ENCODE measurements around the gene MYO18A.

The MYO18A gene

GRCh38 chr17:29091606-29092289, 88.5 kb downstream of the MYO18A start:
- no peak overlapping the region for H3K4ac ChIP-seq (ENCODE audit: low read depth in 1 of 2, low read length in 2 of 2)
- no peak overlapping the region for H2BK12ac ChIP-seq (ENCODE audit: low read length in 2 of 2)
- H3K9ac ChIP-seq (ENCODE audit: low read length), result no peak overlapping the region
- H2BK15ac ChIP-seq (ENCODE audit: low read depth, poor library complexity, severe bottlenecking), result no peak overlapping the region
- no peak overlapping the region for H3K4me3 ChIP-seq (ENCODE audit: insufficient read depth in 1 of 2, low read depth in 1 of 2, low read length in 2 of 2)
- H4K8ac ChIP-seq (ENCODE audit: low read length), result no peak overlapping the region
- no peak overlapping the region for H2BK120ac ChIP-seq (ENCODE audit: low read depth, low read length)
- no peaks in the 10 kb centered on the region for H3K9me3 ChIP-seq (ENCODE audit: control insufficient read depth, low read length)
- no peak overlapping the region for H3K27ac ChIP-seq (ENCODE audit: low read length, poor library complexity, severe bottlenecking)
- no peak overlapping the region for H2BK5ac ChIP-seq (ENCODE audit: low read depth, low read length, poor library complexity, severe bottlenecking)
- no peak overlapping the region for H3K18ac ChIP-seq (ENCODE audit: low read depth in 1 of 2, low read length in 2 of 2)
- peaks cover 2% of the 10 kb centered on the region for H3K4me1 ChIP-seq (ENCODE audit: control insufficient read depth, insufficient read depth, low read depth, low read length)
- WGBS, result 95% methylated on average over 13 of the region's 13 CpGs
- H2AFZ ChIP-seq (ENCODE audit: low read depth, low read length), result no peak overlapping the region
- peaks cover 89 to 95% of the 10 kb centered on the region in 2 experiments for H3K36me3 ChIP-seq (ENCODE audit: control insufficient read depth in 1 of 2, insufficient read depth in 2 of 2, low read depth in 1 of 2, low read length in 2 of 2)
- no peak overlapping the region for H4K91ac ChIP-seq (ENCODE audit: low read length)
- H3K79me1 ChIP-seq (replicated peaks; ENCODE audit: low read length, poor library complexity, severe bottlenecking), result no peaks in the 10 kb centered on the region
- H3K14ac ChIP-seq (ENCODE audit: low read length in 2 of 2), result no peak overlapping the region
- H3K27me3 ChIP-seq (ENCODE audit: control insufficient read depth in 1 of 2, insufficient read depth in 1 of 2, low read length in 2 of 2), result no peaks in the 10 kb centered on the region
- no peak for DNase-seq
- no peak overlapping the region for H3K4me2 ChIP-seq (ENCODE audit: low read length, poor library complexity, severe bottlenecking)
- no peak overlapping the region for H2AK5ac ChIP-seq (ENCODE audit: low read length, severe bottlenecking)
- no peak overlapping the region for H3K23ac ChIP-seq (ENCODE audit: low read length in 2 of 2)

GRCh38 chr17:29090750-29091605, 89.2 kb downstream of the MYO18A start:
- Histone ChIP-seq H3K27ac (ENCODE audit: low read length, poor library complexity, severe bottlenecking) (no peak overlapping the region), H2AFZ (ENCODE audit: low read depth, low read length) (no peak overlapping the region), H3K23ac (ENCODE audit: low read length in 2 of 2) (no peak overlapping the region), H3K18ac (ENCODE audit: low read depth in 1 of 2, low read length in 2 of 2) (no peak overlapping the region), H2BK120ac (ENCODE audit: low read depth, low read length) (no peak overlapping the region), H3K14ac (ENCODE audit: low read length in 2 of 2) (no peak overlapping the region), H3K79me1 (replicated peaks; ENCODE audit: low read length, poor library complexity, severe bottlenecking) (no peaks in the 10 kb centered on the region), H3K9ac (ENCODE audit: low read length) (no peak overlapping the region), H2BK12ac (ENCODE audit: low read length in 2 of 2) (no peak overlapping the region), H4K91ac (ENCODE audit: low read length) (no peak overlapping the region), H2AK5ac (ENCODE audit: low read length, severe bottlenecking) (no peak overlapping the region), H3K4me2 (ENCODE audit: low read length, poor library complexity, severe bottlenecking) (no peak overlapping the region), H3K4me3 (ENCODE audit: insufficient read depth in 1 of 2, low read depth in 1 of 2, low read length in 2 of 2) (no peak overlapping the region), H3K9me3 (ENCODE audit: control insufficient read depth, low read length) (no peaks in the 10 kb centered on the region), H3K4me1 (ENCODE audit: control insufficient read depth, insufficient read depth, low read depth, low read length) (peaks cover 4% of the 10 kb centered on the region), H2BK15ac (ENCODE audit: low read depth, poor library complexity, severe bottlenecking) (no peak overlapping the region), H4K8ac (ENCODE audit: low read length) (no peak overlapping the region), H3K36me3 (ENCODE audit: control insufficient read depth in 1 of 2, insufficient read depth in 2 of 2, low read depth in 1 of 2, low read length in 2 of 2) (peaks cover 89 to 95% of the 10 kb centered on the region in 2 experiments), H3K4ac (ENCODE audit: low read depth in 1 of 2, low read length in 2 of 2) (no peak overlapping the region), H2BK5ac (ENCODE audit: low read depth, low read length, poor library complexity, severe bottlenecking) (no peak overlapping the region), H3K27me3 (ENCODE audit: control insufficient read depth in 1 of 2, insufficient read depth in 1 of 2, low read length in 2 of 2) (no peaks in the 10 kb centered on the region)
- 90% methylated on average over 11 of the region's 12 CpGs for WGBS
- DNase-seq, result no peak

GRCh38 chr17:29090108-29090507, 90.1 kb downstream of the MYO18A start:
- H4K8ac ChIP-seq (ENCODE audit: low read length), result no peak overlapping the region
- H3K18ac ChIP-seq (ENCODE audit: low read depth in 1 of 2, low read length in 2 of 2), result no peak overlapping the region
- H3K36me3 ChIP-seq (ENCODE audit: control insufficient read depth in 1 of 2, insufficient read depth in 2 of 2, low read depth in 1 of 2, low read length in 2 of 2), result peaks cover 89 to 95% of the 10 kb centered on the region in 2 experiments
- peaks cover 10% of the 10 kb centered on the region for H3K4me1 ChIP-seq (ENCODE audit: control insufficient read depth, insufficient read depth, low read depth, low read length)
- no peak overlapping the region for H3K4ac ChIP-seq (ENCODE audit: low read depth in 1 of 2, low read length in 2 of 2)
- H3K4me2 ChIP-seq (ENCODE audit: low read length, poor library complexity, severe bottlenecking), result no peak overlapping the region
- H3K9me3 ChIP-seq (ENCODE audit: control insufficient read depth, low read length), result no peaks in the 10 kb centered on the region
- H2BK120ac ChIP-seq (ENCODE audit: low read depth, low read length), result no peak overlapping the region
- no peak overlapping the region for H2AK5ac ChIP-seq (ENCODE audit: low read length, severe bottlenecking)
- no peak overlapping the region for H2AFZ ChIP-seq (ENCODE audit: low read depth, low read length)
- no peaks in the 10 kb centered on the region for H3K79me1 ChIP-seq (replicated peaks; ENCODE audit: low read length, poor library complexity, severe bottlenecking)
- DNase-seq, result no peak
- no peaks in the 10 kb centered on the region for H3K27me3 ChIP-seq (ENCODE audit: control insufficient read depth in 1 of 2, insufficient read depth in 1 of 2, low read length in 2 of 2)
- H2BK15ac ChIP-seq (ENCODE audit: low read depth, poor library complexity, severe bottlenecking), result no peak overlapping the region
- no peak overlapping the region for H3K4me3 ChIP-seq (ENCODE audit: insufficient read depth in 1 of 2, low read depth in 1 of 2, low read length in 2 of 2)
- no peak overlapping the region for H2BK12ac ChIP-seq (ENCODE audit: low read length in 2 of 2)
- H2BK5ac ChIP-seq (ENCODE audit: low read depth, low read length, poor library complexity, severe bottlenecking), result no peak overlapping the region
- H3K9ac ChIP-seq (ENCODE audit: low read length), result no peak overlapping the region
- no peak overlapping the region for H3K27ac ChIP-seq (ENCODE audit: low read length, poor library complexity, severe bottlenecking)
- no peak overlapping the region for H4K91ac ChIP-seq (ENCODE audit: low read length)
- H3K14ac ChIP-seq (ENCODE audit: low read length in 2 of 2), result no peak overlapping the region
- 98% methylated on average over 4 of the region's 4 CpGs for WGBS
- H3K23ac ChIP-seq (ENCODE audit: low read length in 2 of 2), result no peak overlapping the region

- no peak overlapping the region for H2BK15ac ChIP-seq (ENCODE audit: low read depth, poor library complexity, severe bottlenecking)
- H3K4me2 ChIP-seq (ENCODE audit: low read length, poor library complexity, severe bottlenecking), result no peak overlapping the region
- WGBS, result 91% methylated on average over 20 of the region's 20 CpGs
Measured at GRCh38 chr17:29089601-29090044, 90.6 kb downstream of the MYO18A start.

More at GRCh38 chr17:29089601-29090044, 90.6 kb downstream of the MYO18A start:
- Histone ChIP-seq H3K27ac (ENCODE audit: low read length, poor library complexity, severe bottlenecking) (no peak overlapping the region), H3K4me3 (ENCODE audit: insufficient read depth in 1 of 2, low read depth in 1 of 2, low read length in 2 of 2) (no peak overlapping the region), H3K23ac (ENCODE audit: low read length in 2 of 2) (no peak overlapping the region), H3K9me3 (ENCODE audit: control insufficient read depth, low read length) (no peaks in the 10 kb centered on the region), H2BK5ac (ENCODE audit: low read depth, low read length, poor library complexity, severe bottlenecking) (no peak overlapping the region), H3K18ac (ENCODE audit: low read depth in 1 of 2, low read length in 2 of 2) (no peak overlapping the region), H2AFZ (ENCODE audit: low read depth, low read length) (no peak overlapping the region), H3K36me3 (ENCODE audit: control insufficient read depth in 1 of 2, insufficient read depth in 2 of 2, low read depth in 1 of 2, low read length in 2 of 2) (peaks cover 84 to 95% of the 10 kb centered on the region in 2 experiments), H3K27me3 (ENCODE audit: control insufficient read depth in 1 of 2, insufficient read depth in 1 of 2, low read length in 2 of 2) (no peaks in the 10 kb centered on the region), H3K79me1 (replicated peaks; ENCODE audit: low read length, poor library complexity, severe bottlenecking) (no peaks in the 10 kb centered on the region), H3K9ac (ENCODE audit: low read length) (no peak overlapping the region), H4K8ac (ENCODE audit: low read length) (no peak overlapping the region), H2AK5ac (ENCODE audit: low read length, severe bottlenecking) (no peak overlapping the region), H3K4me1 (ENCODE audit: control insufficient read depth, insufficient read depth, low read depth, low read length) (peaks cover 15% of the 10 kb centered on the region), H4K91ac (ENCODE audit: low read length) (no peak overlapping the region), H3K4ac (ENCODE audit: low read depth in 1 of 2, low read length in 2 of 2) (no peak overlapping the region), H2BK12ac (ENCODE audit: low read length in 2 of 2) (no peak overlapping the region), H2BK120ac (ENCODE audit: low read depth, low read length) (no peak overlapping the region), H3K14ac (ENCODE audit: low read length in 2 of 2) (no peak overlapping the region)
- DNase-seq, result no peak

Measured in mesenchymal stem cell (in vitro differentiated cells and primary cell).